NOMO-1 treated with DMSO at 0.1 percent for 48 hours (cell line): ENCODE data around the gene UBA3.

ENCODE experiments used
- DNase-seq: peaks from one replicate; lab custom pipeline; 2025; ENCODE audit not compliant: unreplicated experiment; lab: John Stamatoyannopoulos, UW

The UBA3 gene

DNA sequence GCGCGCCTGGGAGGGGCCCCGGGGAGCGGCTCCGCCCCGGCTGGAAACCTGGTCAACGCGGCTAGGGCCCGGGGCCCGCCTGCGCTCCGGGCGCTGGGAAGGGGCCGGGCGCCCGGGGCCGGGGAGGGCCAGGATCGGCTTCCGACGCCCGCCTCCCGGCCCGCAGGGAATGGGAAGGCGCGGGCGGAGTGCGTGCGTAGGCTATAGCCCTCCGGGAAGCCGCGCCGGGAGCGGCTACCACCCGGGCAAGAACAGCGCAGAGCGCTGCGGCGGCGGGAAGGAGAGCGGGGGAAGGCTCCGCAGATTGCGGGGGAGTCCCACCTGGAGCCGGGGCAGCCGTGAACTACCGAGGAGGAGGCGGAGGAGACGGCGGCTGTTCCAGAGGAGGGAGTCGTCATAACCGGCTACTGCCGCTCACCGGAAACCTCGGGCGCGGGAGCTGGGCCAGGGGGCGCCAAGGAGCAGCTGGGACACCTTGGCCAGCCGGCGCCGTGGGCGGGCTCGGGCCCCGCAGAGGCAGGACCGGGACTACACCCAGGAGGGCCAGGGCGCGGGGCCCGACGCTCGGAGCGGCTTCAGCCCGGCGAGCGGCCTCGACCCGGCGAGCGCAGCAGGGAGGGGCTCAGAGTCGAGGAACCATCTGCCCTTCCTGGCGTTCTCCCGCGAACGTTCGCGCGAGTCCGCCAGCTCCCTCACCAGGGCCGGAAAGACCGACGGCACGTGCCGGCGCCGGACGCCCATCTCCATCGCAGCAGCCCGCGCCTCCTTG is 66.7 kb downstream of the UBA3 start, which contains the start of gene EOGT:
Gene EOGT, minus strand, starts transcription at position 432 of the 769 bp plus-strand sequence. CDS start 3,838 bp downstream, outside the sequence.
- peak; percentile 69 for DNase-seq

DNA sequence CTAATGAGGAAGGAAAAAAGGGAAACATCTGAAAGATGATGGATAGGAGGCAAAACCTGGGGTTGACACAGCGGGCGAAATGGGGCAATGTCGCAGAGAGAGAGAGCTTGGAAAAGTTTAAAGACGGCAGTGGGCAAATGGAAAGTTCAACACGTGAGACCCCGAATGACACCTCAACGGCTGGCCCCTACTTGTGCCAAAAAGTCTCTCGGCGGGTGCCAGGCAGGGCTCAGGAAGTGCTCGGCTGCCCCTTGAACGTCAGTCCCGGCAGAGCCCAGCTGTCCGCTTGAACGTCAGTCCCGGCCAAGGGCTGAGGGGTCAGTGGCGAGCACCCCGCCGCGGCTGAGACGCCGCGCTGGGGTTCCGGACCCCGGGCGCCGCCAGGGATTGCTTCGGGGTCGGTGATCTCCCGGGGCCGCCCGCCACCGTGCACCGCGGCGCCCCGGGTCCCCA is 67.3 kb downstream of the UBA3 start:
- peak; percentile 18 for DNase-seq

- DNase-seq = no peak
These were observed 67.9 kb downstream of the UBA3 start for GRCh38 chr3:69012100-69012799.

DNA sequence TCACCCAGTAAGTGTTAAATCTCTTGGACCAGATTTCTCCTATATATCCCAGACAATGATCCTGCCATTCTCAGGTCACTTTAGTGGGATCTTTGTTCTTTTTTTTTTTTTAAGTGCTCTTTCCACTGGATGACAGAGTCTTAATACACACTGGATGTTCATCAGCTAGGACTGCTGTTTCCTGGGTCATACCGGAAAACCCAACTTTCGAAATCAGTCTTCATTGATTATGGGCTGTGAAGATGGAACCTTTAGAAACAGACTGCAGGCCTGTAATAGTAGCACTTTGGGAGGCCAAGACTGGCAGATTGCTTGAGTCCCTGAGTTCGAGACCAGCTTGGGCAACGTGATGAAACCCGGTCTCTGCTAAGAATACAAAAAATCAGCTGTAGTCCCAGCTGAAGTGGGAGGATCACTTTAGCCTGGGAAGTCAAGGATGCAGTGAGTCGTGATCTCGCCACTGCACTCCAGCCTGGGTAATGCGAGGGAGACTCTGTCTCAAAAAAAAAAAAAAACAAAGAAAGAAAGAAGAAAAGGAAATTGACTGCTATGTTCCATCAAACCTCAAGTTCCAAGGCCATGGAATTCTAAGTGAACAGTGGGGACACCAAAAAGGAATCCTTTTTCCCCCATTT is 69.0 kb downstream of the UBA3 start:
- no peak for DNase-seq

GRCh38 chr3:69009559-69010410 is 70.4 kb downstream of the UBA3 start:
- DNase-seq = no peak

DNA sequence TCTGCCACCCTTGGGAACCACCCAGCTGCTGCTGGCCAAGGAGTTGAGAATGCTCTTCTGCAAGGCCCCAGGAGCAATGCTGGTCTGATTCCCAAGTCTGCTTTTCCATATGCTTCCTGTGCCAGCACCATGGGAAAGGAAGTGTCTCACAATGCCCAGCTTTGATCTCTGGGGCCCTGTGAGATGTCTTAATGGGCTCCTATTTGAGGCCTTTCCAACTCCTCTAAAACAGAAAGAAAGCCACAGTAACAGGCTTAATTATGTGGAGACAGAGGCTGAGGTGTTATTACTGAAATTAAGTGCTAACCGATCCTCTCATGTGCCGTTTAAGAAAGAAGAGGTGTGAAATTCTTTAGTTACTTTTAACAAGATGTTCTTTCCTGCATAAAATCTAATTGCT is 71.2 kb downstream of the UBA3 start:
- no peak for DNase-seq

DNA sequence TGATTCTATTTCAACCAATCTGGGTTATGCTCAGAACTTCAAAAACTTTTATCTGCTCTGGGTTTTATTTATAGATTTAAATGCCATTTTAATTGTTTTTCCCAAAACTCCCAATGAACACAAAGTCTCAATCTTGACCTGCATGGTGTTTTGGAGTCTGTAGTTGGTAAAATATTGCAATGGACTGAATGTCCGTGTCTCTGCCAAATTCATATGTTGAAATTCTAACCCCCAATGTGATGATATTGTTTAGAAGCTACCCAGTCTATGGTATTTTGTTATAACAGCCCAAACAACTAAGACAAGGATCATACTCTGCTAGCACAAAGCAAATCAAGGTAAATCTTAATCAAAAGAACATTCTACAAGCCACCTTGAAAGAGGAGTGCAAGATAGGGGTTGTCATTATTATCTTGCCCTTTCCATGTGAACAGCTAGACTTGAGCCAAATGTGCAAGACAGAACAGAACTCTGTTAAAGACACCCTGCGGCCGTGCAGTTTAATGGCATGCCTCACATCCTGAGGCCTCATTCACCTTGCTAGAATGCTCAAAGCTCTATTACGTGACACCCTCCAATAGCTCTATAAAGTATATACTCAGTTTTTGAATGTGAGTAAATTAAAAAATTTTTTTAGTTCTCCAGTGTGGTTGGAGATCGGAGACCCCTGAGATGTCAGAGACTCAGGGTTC is 74.2 kb downstream of the UBA3 start:
- DNase-seq = no peak

DNA sequence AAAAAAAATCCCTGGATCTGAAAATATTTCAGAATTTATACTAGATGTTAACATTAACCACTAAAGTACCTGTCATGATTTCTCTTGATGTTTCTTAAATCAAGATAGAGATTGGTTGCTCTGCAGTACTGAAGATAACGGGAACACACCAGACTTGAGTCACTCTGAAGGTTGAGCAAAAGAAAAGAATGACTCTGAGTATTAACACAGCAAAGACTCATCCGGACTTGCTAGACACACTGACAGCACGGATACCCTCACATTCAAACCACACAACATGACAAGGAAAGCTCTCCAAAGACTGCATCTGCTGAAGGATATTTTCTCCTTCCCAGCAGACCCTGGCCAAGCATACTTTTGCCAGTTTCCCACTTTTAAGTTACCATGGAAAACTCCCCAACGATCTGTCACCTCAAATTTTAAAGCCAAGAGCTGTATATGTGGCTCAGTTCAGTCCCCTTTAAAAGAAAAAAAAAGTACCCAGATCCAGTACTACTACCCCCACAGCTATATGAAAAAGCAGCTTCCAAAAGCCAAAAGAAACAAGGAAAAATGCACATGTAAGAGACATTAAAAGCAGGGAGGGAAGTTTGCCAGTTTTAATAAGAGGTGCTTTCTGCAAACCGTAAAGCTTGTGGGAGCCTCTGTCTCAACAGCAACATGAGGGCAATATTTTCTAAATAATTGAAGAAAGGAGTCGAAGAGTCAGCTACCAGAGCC is 74.9 kb downstream of the UBA3 start:
- DNase-seq = no peak
